Sigmoid colon (tissue), 4 donors: ENCODE results near the gene ATG4C.

Experiments used
- EP300 ChIP-seq, 4 donors: sonication (generic); formaldehyde crosslinking; IDR thresholded peaks; one replicate each; pipeline ENCODE4 v1.6.1; 2017; ENCODE audit warnings: antibody characterized with exemption in 4 of 4
- POLR2A ChIP-seq, 2 donors: fragments of 450-650 bp; IDR thresholded peaks; one replicate each; pipeline ENCODE4 v1.6.1; 2016; ENCODE audit warnings: antibody characterized with exemption in 2 of 2, mild to moderate bottlenecking in 2 of 2, moderate library complexity in 2 of 2
- POLR2AphosphoS5 ChIP-seq, 4 donors: sonication (generic); formaldehyde crosslinking; IDR thresholded peaks; one replicate each; pipeline ENCODE4 v1.6.1; 2017; ENCODE audit warnings: antibody characterized with exemption in 4 of 4
- TF ChIP-seq, protein P1 (sequence below), 4 experiments: fragments of 450-650 bp in 3 of 4; fragments of 200-600 bp in 1 of 4; IDR thresholded peaks; one replicate each; pipeline ENCODE4 v1.5.1; 2016 to 2019; ENCODE audit warnings: antibody characterized with exemption in 4 of 4, mild to moderate bottlenecking in 3 of 4, moderate library complexity in 2 of 4

DNA sequence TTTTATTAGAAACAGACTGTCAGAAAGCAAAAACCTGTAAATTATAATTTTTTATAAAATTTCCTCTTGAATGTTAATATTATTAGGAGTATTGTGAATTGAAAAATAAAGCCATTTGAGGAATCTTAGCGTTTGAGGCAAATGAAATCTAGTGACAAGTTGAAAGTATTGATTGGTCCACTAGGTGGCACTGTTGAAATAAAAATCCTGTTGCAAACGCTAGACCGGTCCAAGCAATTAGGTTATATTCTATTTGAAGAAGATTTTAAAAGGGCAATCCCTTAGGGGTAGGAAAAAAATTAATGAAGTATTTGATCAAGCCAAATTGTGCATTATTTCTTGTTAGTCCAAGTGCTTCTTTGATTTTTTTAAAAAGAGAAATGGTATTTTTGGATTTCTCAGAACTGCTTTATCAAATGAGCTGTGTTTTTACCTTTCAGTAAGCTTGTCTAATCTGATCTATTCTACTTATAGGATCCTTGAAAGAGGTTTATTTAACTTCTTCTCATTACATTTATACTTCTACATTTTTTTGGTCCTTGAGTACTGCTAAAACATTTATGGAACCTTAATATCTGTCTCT is 57.7 kb downstream of the ATG4C start:
- TF ChIP-seq, protein P1, sequence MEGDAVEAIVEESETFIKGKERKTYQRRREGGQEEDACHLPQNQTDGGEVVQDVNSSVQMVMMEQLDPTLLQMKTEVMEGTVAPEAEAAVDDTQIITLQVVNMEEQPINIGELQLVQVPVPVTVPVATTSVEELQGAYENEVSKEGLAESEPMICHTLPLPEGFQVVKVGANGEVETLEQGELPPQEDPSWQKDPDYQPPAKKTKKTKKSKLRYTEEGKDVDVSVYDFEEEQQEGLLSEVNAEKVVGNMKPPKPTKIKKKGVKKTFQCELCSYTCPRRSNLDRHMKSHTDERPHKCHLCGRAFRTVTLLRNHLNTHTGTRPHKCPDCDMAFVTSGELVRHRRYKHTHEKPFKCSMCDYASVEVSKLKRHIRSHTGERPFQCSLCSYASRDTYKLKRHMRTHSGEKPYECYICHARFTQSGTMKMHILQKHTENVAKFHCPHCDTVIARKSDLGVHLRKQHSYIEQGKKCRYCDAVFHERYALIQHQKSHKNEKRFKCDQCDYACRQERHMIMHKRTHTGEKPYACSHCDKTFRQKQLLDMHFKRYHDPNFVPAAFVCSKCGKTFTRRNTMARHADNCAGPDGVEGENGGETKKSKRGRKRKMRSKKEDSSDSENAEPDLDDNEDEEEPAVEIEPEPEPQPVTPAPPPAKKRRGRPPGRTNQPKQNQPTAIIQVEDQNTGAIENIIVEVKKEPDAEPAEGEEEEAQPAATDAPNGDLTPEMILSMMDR (IDR thresholded peaks at IDR 0.05): peak in 3 of 4 experiments; percentile 35 to 70 (median 39)
- TF ChIP-seq POLR2A (IDR thresholded peaks at IDR 0.05) (no peak), EP300 (IDR thresholded peaks at IDR 0.05) (no peak), POLR2AphosphoS5 (IDR thresholded peaks at IDR 0.05) (no peak)
